ENCODE measurements around the gene COPB1.

GRCh38 chr11:14451825-14452224 lies 47.8 kb downstream of the COPB1 start:
- TF ChIP-seq CTCF (IDR thresholded peaks at IDR 0.05): no peak
- TF ChIP-seq POLR2A (IDR thresholded peaks at IDR 0.05): no peak
- no peak for TF ChIP-seq POLR2AphosphoS5 (IDR thresholded peaks at IDR 0.05)

Measured in upper lobe of left lung (tissue), 4 donors.